ENCODE results near the gene EIF3D.

The EIF3D gene

GRCh38 chr22:36573815-36574363 lies 44.9 kb upstream of the EIF3D start:
- Histone ChIP-seq H3K27ac (ENCODE audit: low read length) (no peak overlapping the region), H3K9me3 (ENCODE audit: insufficient read depth, low read length) (no peaks in the 10 kb centered on the region), H3K4me1 (ENCODE audit: low read length) (no peaks in the 10 kb centered on the region), H3K4me2 (ENCODE audit: low read length) (no peak overlapping the region), H3K27me3 (ENCODE audit: low read depth, low read length) (peaks cover 9% of the 10 kb centered on the region), H4K20me1 (ENCODE audit: insufficient read depth, low read length) (no peaks in the 10 kb centered on the region), H3K4me3 (ENCODE audit: low read length) (no peak overlapping the region), H2AFZ (ENCODE audit: low read depth, low read length) (no peak overlapping the region), H3K9ac (ENCODE audit: low read length) (no peak overlapping the region), H3K36me3 (replicated peaks; ENCODE audit: low read depth, low read length) (no peaks in the 10 kb centered on the region), H3K79me2 (ENCODE audit: low read length) (no peaks in the 10 kb centered on the region)
- TF ChIP-seq CTCF (IDR thresholded peaks at IDR 0.05; ENCODE audit: low read depth, low read length) (no peak), EZH2phosphoT487 (IDR thresholded peaks at IDR 0.05; ENCODE audit: low read depth) (no peak)

GRCh38 chr22:36571991-36572390 lies 43.0 kb upstream of the EIF3D start:
- Histone ChIP-seq H3K4me2 (ENCODE audit: low read length) (no peak overlapping the region), H3K79me2 (ENCODE audit: low read length) (no peaks in the 10 kb centered on the region), H3K9ac (ENCODE audit: low read length) (no peak overlapping the region), H3K4me1 (ENCODE audit: low read length) (no peaks in the 10 kb centered on the region), H4K20me1 (ENCODE audit: insufficient read depth, low read length) (no peaks in the 10 kb centered on the region), H3K4me3 (ENCODE audit: low read length) (no peak overlapping the region), H3K36me3 (replicated peaks; ENCODE audit: low read depth, low read length) (no peaks in the 10 kb centered on the region), H3K9me3 (ENCODE audit: insufficient read depth, low read length) (no peaks in the 10 kb centered on the region), H2AFZ (ENCODE audit: low read depth, low read length) (no peak overlapping the region), H3K27ac (ENCODE audit: low read length) (no peak overlapping the region), H3K27me3 (ENCODE audit: low read depth, low read length) (peaks cover 10% of the 10 kb centered on the region)
- TF ChIP-seq EZH2phosphoT487 (IDR thresholded peaks at IDR 0.05; ENCODE audit: low read depth) (no peak), CTCF (IDR thresholded peaks at IDR 0.05; ENCODE audit: low read depth, low read length) (no peak)

DNA sequence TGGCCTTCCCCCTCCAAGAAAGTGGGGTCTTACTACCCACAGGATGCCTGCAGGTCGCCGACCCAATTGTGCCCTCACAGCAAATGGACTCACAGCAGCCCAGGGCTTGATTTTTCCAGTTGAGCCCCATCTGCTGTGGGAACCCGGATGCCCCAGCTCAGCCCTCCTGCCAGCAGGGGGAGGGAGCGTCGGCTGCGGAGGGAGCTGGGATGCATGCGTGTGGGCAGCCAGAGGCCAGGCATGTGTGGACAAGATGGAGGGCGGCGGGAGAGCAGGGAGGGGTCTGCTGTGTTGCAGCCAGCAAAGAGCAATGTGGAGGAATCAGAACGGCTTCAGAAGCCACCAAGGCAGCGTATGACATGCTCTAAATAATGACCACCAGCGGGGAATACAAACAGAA lies 41.0 kb upstream of the EIF3D start:
- H3K4me1 ChIP-seq (ENCODE audit: low read length): no peaks in the 10 kb centered on the region
- no peaks in the 10 kb centered on the region for H4K20me1 ChIP-seq (ENCODE audit: insufficient read depth, low read length)
- TF ChIP-seq EZH2phosphoT487 (IDR thresholded peaks at IDR 0.05; ENCODE audit: low read depth) (no peak), CTCF (IDR thresholded peaks at IDR 0.05; ENCODE audit: low read depth, low read length) (no peak)
- H3K27ac ChIP-seq (ENCODE audit: low read length): no peak overlapping the region
- no peak overlapping the region for H3K9ac ChIP-seq (ENCODE audit: low read length)
- no peaks in the 10 kb centered on the region for H3K9me3 ChIP-seq (ENCODE audit: insufficient read depth, low read length)
- no peaks in the 10 kb centered on the region for H3K36me3 ChIP-seq (replicated peaks; ENCODE audit: low read depth, low read length)
- H3K79me2 ChIP-seq (ENCODE audit: low read length): no peaks in the 10 kb centered on the region
- no peak overlapping the region for H2AFZ ChIP-seq (ENCODE audit: low read depth, low read length)
- H3K4me2 ChIP-seq (ENCODE audit: low read length): no peak overlapping the region
- H3K4me3 ChIP-seq (ENCODE audit: low read length): no peak overlapping the region
- H3K27me3 ChIP-seq (ENCODE audit: low read depth, low read length): peaks cover 14% of the 10 kb centered on the region

- no peaks in the 10 kb centered on the region for H3K79me2 ChIP-seq (ENCODE audit: low read length)
- H3K36me3 ChIP-seq (replicated peaks; ENCODE audit: low read depth, low read length): no peaks in the 10 kb centered on the region
- H3K27me3 ChIP-seq (ENCODE audit: low read depth, low read length): peaks cover 12% of the 10 kb centered on the region
- no peak overlapping the region for H2AFZ ChIP-seq (ENCODE audit: low read depth, low read length)
- H3K27ac ChIP-seq (ENCODE audit: low read length): no peak overlapping the region
- no peak overlapping the region for H3K9ac ChIP-seq (ENCODE audit: low read length)
- no peaks in the 10 kb centered on the region for H3K9me3 ChIP-seq (ENCODE audit: insufficient read depth, low read length)
- TF ChIP-seq EZH2phosphoT487 (IDR thresholded peaks at IDR 0.05; ENCODE audit: low read depth) (no peak), CTCF (IDR thresholded peaks at IDR 0.05; ENCODE audit: low read depth, low read length) (no peak)
- H3K4me3 ChIP-seq (ENCODE audit: low read length): no peak overlapping the region
- H3K4me1 ChIP-seq (ENCODE audit: low read length): no peaks in the 10 kb centered on the region
- H4K20me1 ChIP-seq (ENCODE audit: insufficient read depth, low read length): no peaks in the 10 kb centered on the region
- no peak overlapping the region for H3K4me2 ChIP-seq (ENCODE audit: low read length)
These were observed 39.9 kb upstream of the EIF3D start for GRCh38 chr22:36568846-36569245.

Data from OCI-LY3 (cell line).